GM18858 (cell line): ENCODE measurements around the gene GPX2.
A peak's percentile ranks its signal among the peaks of the same experiment; 100 is the strongest.

Experiments
- ATAC-seq: cut with Tn5 transposase; IDR thresholded peaks from one replicate; pipeline ENCODE4 v1.9.1; 2021; ENCODE audit not compliant: unreplicated experiment

GPX2 gene

GRCh38 chr14:64940336-64940910 lies 2.1 kb downstream of the GPX2 start:
- no peak for ATAC-seq

- ATAC-seq: no peak
Measured at GRCh38 chr14:64939817-64940190, 2.7 kb downstream of the GPX2 start.

- no peak for ATAC-seq
Measured at GRCh38 chr14:64938972-64939816, 3.4 kb downstream of the GPX2 start.

GRCh38 chr14:64937821-64938193 lies 4.7 kb downstream of the GPX2 start:
- no peak for ATAC-seq

GRCh38 chr14:64937171-64937820 lies 5.2 kb downstream of the GPX2 start:
- no peak for ATAC-seq

- no peak for ATAC-seq
Measured at GRCh38 chr14:64935508-64935907, 7.0 kb downstream of the GPX2 start.

- no peak for ATAC-seq
Measured at GRCh38 chr14:64934338-64934929, 8.1 kb downstream of the GPX2 start.

- no peak for ATAC-seq
Measured at GRCh38 chr14:64932231-64932630, 10.3 kb downstream of the GPX2 start.

GRCh38 chr14:64931123-64931522 lies 11.4 kb downstream of the GPX2 start:
- ATAC-seq: no peak

GRCh38 chr14:64930085-64930843 lies 12.3 kb downstream of the GPX2 start:
- ATAC-seq: no peak

GRCh38 chr14:64929014-64929359 lies 13.6 kb downstream of the GPX2 start:
- ATAC-seq: no peak

- peak; percentile 77 for ATAC-seq
Measured at GRCh38 chr14:64928239-64929013, 14.1 kb downstream of the GPX2 start.

- ATAC-seq: no peak
Measured at GRCh38 chr14:64927031-64927430, 15.5 kb downstream of the GPX2 start.

GRCh38 chr14:64926398-64926995 lies 16.0 kb downstream of the GPX2 start:
- ATAC-seq: no peak

GRCh38 chr14:64923015-64923414 lies 19.5 kb downstream of the GPX2 start:
- no peak for ATAC-seq

- ATAC-seq: no peak
Measured at GRCh38 chr14:64920465-64920864, 22.1 kb downstream of the GPX2 start.

- ATAC-seq: no peak
Measured at GRCh38 chr14:64919618-64920017, 22.9 kb downstream of the GPX2 start.

- ATAC-seq: no peak
Measured at GRCh38 chr14:64919215-64919614, 23.3 kb downstream of the GPX2 start.

GRCh38 chr14:64918216-64918615 lies 24.3 kb downstream of the GPX2 start:
- ATAC-seq: no peak

GRCh38 chr14:64915797-64916196 lies 26.7 kb downstream of the GPX2 start:
- ATAC-seq: no peak
